GM21447 (cell line): ENCODE data around the gene BCAT1.
A peak's percentile ranks its signal among the peaks of the same experiment; 100 is the strongest.
"Not testable (repeated sequence)": the region's sequence is repeated elsewhere in the genome, so short reads cannot be mapped to it uniquely, and the experiment has no call there.

Source experiments
- ATAC-seq: cut with Tn5 transposase; IDR thresholded peaks from one replicate; pipeline ENCODE4 v1.9.1; 2021; ENCODE audit not compliant: unreplicated experiment

The BCAT1 gene

GRCh38 chr12:24860546-24860945 is 88.4 kb downstream of the BCAT1 start:
- ATAC-seq: no peak

- ATAC-seq: no peak
Measured at GRCh38 chr12:24856541-24856940, 92.4 kb downstream of the BCAT1 start.

- ATAC-seq: no peak
Measured at GRCh38 chr12:24854908-24855307, 94.0 kb downstream of the BCAT1 start.

GRCh38 chr12:24854017-24854416 is 94.9 kb downstream of the BCAT1 start:
- no peak for ATAC-seq

- no peak for ATAC-seq
Measured at GRCh38 chr12:24853588-24853987, 95.3 kb downstream of the BCAT1 start.

GRCh38 chr12:24853094-24853493 is 95.8 kb downstream of the BCAT1 start:
- no peak for ATAC-seq

DNA sequence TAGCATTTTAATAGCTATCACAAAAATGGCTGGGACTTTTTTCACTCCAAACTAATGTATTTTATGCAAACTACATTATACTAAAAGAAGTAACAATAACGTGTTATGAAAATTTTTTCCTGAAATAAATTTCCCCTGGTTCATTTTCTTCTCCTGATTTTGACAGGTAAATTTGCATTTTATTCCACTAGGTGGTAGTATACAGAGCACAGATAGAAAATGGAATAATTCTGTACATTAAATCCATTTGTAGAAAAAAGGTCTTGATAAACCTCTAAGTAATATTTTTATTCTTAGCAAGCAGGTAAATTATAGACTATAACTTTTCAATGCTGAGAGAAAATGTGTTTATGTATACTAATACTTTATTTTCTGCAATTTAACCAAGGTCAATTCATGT is 96.5 kb downstream of the BCAT1 start:
- no peak for ATAC-seq

DNA sequence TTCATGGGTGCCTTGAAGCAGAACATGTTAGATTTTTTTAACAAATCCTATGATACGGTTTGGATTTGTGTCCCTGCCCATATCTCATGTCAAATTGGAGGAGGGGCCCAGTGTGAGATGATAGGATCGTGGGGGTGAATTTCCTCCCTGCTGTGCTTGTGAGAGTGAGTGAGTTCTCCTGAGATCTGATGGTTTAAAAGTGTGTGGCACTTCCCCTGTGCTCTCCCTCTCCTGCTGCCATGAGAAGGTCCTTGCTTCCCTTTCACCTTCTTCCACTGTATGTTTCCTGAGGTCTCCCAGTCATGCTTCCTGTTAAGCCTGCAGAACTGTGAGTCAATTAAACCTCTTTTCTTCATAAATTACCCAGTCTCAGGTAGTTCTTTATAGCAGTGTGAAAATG is 97.0 kb downstream of the BCAT1 start:
- not testable (repeated sequence) for ATAC-seq

DNA sequence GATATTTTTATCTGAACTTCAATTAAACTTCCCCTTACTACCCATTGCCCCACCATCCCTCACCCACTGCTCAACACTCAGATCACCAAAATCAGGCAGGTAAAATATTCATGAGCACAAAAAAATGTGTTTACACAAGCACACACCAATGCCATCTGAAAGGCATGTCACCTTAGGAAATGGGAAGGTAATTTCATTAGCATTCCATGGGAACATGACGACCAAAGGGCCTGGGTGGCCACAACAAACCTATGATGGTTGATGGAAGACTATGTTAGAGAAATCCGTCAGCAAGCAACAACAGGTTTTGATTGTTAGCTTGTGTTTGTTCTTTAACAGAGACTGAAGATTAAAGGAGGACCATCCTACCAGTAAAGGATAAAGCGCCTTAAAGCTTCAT is 97.6 kb downstream of the BCAT1 start:
- no peak for ATAC-seq

DNA sequence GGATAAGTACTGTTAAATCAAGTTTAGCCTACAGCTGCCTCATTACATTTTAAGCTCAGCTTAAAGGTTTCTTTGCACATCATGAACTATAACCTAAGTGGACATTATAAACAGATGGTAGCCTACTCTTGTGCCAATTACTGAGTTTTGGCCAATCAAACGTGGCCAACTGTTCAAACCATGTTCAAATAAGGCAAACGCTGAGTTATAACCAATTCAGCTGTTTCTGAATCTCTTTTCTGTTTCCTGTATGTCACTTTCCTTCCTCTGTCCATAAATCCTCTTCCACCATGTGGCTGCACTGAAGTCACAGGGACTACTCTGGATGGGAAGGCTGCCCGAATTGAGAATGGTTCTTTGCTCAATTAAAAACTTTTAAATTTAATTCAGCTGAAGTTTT is 98.4 kb downstream of the BCAT1 start:
- ATAC-seq: no peak

GRCh38 chr12:24848941-24849477 is 99.9 kb downstream of the BCAT1 start:
- ATAC-seq: no peak

DNA sequence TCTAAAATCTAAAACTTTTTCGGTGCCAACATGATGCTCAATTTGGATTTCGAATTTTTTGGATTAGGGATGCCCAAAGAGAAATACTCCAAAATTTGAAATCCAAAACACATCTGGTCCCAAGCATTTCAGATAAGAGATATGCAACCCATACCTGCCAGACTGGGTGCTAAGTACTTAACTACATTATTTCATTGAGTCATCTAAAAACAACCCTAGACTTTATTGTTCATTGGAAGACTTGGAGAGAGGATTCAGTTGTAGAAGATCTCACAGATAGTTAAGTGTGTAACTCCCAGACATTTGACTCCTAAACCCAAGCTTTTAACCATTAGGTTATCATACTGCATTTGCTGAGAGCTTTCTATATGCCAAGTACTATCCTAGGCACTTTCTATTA is 102.2 kb downstream of the BCAT1 start:
- ATAC-seq: no peak

- ATAC-seq: no peak
Measured at GRCh38 chr12:24845615-24846014, 103.3 kb downstream of the BCAT1 start.

DNA sequence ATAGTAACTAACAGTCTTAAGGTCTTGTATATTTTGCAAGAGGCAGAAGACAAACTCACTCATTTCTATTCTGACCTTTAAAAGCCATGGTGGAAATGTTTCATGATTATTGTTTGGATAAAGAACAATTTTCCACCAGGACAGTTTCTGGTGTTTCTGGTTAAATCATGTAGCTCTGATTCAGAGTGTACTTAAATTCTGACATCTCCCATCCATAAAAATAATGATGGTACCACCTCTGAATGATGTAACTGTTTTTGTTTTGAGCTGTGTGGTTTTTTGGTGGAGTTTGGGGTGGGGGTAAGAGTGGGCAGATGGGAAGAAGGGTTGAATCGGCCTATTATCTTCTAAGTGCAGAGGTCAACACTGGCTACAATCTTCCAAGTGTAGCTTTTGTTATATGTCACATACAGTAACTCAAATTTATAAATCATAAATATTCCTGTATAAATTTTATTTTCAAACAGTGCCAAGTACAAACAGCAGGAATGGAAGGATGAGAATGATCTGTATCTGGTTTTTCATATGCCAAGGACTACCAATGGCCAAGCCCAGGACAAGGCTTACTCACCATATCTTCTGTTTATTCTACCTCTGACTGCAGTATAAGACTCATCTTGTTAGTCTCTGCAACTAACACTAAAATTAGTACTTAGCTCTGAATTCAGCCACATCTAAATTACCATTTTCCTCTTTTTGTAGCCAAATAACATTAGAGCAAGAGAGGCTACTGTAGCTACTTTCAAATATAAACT is 108.7 kb downstream of the BCAT1 start:
- ATAC-seq: no peak

GRCh38 chr12:24839268-24839791 is 109.6 kb downstream of the BCAT1 start:
- ATAC-seq: peak; percentile 85

DNA sequence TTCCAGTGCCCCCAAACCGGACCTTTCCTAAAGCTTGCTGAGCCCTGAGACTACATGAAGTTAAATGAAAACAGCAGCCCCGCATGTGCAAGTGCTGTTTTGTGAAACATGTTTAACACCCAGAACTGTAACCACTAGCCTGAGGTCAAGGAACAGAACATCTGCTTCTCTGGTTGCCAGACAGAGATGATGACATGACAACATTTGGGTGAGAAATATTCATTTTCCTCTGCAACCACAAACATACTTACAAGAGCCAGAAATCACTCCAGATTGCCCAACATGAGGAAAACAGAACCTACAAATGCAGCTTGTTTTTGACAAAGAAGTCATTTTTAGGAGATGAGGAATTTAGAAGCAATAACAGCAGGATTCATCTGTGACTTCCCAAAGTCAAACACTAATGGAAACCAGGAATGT is 110.4 kb downstream of the BCAT1 start:
- peak; percentile 56 for ATAC-seq

DNA sequence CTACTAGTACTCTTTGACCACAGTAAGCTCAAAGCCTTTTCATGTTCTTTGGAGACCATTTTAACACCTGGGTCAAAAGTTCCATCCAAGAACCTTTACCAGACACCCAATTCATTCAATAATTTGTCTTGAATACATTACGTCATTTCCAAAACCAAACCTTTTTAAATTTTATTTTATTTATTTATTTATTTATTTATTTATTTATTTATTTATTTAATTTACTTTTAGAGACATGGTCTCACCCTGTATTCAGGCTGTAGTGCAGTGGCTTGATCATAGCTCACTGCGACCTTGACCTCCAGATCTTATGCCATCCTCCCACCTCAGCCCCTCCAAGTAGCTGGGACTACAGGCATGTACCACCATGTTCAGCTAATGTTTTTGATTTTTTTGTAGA is 113.5 kb downstream of the BCAT1 start:
- no peak for ATAC-seq

DNA sequence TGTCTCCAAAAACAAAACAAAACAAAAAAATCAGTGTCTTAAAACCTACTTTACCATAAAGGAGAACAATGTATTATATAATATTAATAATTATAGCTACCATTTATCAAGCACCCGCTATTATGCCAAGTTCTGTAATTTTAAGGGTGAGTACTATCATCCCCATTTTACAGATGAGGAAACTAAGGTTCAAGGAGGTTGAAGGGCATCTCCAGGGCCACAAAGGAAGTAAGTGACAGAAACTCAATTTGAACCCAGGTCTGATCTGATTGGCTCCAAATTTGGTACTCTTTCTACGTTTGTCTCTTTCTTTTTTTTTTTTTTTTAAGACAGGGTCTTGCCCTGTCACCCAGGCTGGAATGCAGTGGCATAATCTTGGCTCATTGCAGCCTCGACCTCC is 115.4 kb downstream of the BCAT1 start:
- no peak for ATAC-seq

DNA sequence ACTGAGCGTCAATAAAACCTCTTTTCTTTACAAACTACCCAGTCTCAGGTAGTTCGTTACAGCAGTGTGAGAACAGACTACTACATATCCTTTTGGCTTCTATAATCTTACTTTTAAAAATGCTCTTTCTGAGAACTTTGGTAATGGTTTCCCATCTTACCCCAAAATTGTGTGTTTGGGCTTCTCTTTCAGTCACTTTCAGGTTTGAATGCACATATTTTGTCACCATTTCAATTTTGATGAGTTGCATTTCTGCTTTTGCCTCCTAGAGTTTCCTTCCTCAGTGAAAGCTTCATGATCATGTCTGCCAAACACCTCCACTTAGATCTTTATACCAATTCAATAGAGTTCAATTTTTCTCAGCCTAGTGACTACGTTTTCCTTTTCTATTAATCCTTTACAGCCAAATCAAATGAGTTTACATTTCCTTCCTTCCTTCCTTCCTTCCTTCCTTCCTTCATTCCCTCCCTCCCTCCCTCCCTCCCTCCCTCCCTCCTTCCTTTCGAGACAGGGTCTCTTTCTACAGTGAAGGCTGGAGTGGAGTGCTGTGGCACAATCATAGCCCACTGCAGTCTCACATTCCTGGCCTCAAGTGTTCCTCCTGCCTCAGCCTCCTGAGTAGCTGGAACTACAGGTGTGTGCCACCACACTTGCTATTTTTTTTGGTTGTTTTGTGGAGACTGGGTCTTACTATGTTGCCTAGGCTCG is 124.9 kb downstream of the BCAT1 start:
- ATAC-seq: no peak

DNA sequence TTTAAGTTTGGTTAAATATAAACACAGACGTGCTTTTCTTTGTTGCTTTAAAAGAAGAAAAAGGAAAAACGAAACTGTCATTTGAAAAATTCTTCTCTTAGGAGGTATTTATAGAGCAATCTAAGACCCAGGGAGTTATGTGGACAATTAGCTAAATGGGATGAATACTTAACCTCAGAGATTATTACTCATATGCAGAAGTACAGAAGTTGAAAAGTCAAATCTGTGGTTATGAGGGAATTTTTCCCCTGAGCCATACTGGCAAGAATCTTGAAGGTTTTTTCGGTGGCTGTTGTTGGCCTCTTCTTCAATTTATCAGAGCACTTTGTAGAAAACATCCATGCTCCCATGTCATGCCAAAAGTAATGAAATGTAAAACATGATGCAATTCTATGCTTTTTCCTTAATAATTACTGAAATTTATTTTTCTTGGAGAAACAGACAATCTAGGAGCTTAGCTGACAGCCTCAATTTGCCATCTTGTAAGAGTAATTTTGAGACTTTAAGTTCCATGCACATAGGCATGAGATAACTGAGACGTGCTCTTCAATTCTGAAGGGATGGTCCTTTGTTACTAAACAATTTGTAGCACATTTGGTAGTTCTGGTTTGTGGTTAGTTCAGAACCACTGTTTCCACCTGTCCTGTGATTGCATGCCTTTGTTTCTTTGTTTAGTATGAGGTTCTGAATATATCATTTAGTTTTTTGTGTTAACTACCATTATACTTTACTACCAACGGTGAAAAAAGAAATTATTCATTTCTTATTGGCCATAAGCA is 126.6 kb downstream of the BCAT1 start:
- peak; percentile 91 for ATAC-seq

- ATAC-seq: peak; percentile 42
Measured at GRCh38 chr12:24821691-24822090, 127.2 kb downstream of the BCAT1 start.
